ENCODE results near the gene ABAT. TPM values are rescaled to one million over a fixed set of nuclear protein-coding genes. Genes with fewer than 3 reads are reported as not detected.

Gene ABAT
- total RNA-seq, result 9.0 TPM
- polyA plus RNA-seq, result 12.3 TPM

DNA sequence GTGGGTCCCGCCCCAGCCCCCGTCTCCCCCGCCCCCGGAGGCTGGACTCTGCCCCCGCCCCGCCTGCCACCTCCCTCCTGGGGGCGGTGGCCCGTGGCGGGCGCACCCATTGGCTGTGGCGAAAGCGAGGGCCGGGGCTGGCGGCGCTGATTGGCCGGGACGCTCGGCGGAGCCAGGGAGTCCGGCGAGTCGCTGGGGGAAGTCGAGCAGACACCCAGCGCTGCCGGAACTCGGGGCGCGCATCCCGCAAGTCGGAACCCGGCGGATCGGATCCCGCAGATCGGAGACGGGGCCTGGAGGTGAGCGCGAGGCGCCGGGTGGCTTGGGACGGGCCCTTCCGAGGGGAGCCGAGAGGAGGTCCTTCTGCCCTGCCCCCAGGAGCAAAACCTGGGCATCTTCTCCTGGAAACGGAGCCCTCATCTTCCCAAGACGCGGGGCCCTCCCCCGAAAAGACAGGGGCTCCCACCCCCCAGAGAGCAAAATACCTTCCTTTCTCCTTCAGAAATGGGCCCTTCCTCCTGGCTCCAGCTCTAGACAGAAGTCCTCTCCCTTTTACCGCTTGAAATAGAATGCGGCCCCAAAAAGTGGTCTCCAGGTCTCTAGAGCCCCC, at the start of gene ABAT:
Gene ABAT, plus strand, starts transcription at position 205 of the 610 bp plus-strand sequence. CDS start 61,123 bp downstream, outside the sequence.
- H3K4me1 ChIP-seq (ENCODE audit: insufficient read depth), result no peaks in the 10 kb centered on the region
- H3K27ac ChIP-seq (ENCODE audit: low read depth), result no peak within 1 kb of the TSS
- no peaks in the 10 kb centered on the region for H3K36me3 ChIP-seq (ENCODE audit: insufficient read depth)
- peak within 1 kb of the TSS; percentile 58 for H3K4me3 ChIP-seq (ENCODE audit: low read depth, low read length)
- 3% methylated on average over 49 of the region's 49 CpGs for WGBS
- peak; percentile 45 for DNase-seq (ENCODE audit: extremely low spot score)

DNA sequence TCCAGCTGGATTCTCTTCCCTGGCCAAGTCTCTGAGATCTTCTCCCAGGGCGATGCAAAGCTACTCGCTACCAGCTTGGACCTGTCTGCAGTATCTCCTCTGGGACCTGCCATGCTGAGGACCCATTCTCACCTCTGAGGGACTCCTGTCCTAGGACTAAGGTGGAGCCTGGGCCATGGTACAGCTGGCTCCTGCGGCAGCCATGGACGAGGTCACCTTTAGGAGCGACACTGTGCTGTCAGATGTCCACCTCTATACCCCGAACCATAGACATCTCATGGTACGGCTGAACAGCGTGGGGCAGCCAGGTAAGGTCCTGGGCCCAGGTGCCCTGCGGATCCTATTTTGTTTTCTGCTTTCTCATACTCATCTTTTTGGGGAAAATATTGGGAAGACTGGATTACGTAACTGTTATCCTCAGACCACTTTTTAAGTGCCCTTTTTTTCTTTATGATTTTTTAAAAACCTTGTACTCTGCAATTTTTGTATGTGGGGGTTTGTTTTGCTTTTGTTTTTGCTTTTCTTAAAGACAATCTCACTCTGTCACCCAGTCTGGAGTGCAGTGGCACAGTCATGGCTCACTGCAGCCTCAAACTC, 48.8 kb upstream of the ABAT start:
- H3K36me3 ChIP-seq (ENCODE audit: insufficient read depth), result peaks cover 9% of the 10 kb centered on the region
- 94% methylated on average over 10 of the region's 10 CpGs for WGBS
- H3K4me1 ChIP-seq (ENCODE audit: insufficient read depth), result peaks cover 1% of the 10 kb centered on the region
- no peak overlapping the region for H3K4me3 ChIP-seq (ENCODE audit: low read depth, low read length)
- H3K27ac ChIP-seq (ENCODE audit: low read depth), result no peak overlapping the region
- no peak for DNase-seq (ENCODE audit: extremely low spot score)

DNA sequence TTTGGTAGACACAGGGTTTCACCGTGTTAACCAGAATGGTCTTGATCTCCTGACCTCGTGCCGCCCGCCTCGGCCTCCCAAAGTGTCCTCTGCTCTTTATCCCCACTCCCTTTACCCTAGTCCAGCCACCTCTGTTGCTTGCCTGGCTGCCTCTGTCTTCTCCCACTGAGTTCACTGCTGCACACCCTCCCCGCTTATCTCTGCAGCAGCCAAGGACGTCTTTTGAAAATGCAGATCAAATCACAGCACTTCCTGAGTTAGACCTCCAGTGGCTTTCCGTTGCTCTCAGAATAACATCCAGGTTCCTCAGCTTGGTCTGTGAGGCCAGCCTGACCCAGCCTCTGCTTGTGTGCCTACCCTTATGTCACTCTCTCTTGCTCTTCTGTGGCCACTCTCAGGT, 47.5 kb upstream of the ABAT start:
- no peak overlapping the region for H3K4me3 ChIP-seq (ENCODE audit: low read depth, low read length)
- WGBS, result 92% methylated on average over 8 of the region's 8 CpGs
- H3K36me3 ChIP-seq (ENCODE audit: insufficient read depth), result peaks cover 9% of the 10 kb centered on the region
- DNase-seq (ENCODE audit: extremely low spot score), result no peak
- H3K4me1 ChIP-seq (ENCODE audit: insufficient read depth), result peaks cover 1% of the 10 kb centered on the region
- H3K27ac ChIP-seq (ENCODE audit: low read depth), result no peak overlapping the region

DNA sequence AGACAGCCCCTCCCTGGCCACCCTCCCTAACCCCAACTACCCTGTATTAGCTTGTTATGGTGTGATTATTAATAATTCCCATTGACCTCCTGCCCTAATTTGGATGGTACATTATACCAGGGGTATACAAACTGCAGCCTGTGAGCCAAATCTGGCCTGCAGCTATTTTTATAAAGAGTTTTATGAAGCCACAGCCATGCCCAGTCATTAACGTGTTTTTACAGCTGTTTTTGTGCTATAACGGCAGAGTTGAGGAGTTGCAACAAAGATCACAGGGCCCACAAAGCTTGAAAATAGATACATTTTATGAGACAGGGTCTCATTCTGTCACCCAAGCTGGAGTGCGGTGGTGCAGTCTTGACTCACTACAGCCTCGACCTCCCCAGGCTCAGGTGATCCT, 47.0 kb upstream of the ABAT start:
- H3K27ac ChIP-seq (ENCODE audit: low read depth), result no peak overlapping the region
- H3K36me3 ChIP-seq (ENCODE audit: insufficient read depth), result peaks cover 9% of the 10 kb centered on the region
- H3K4me1 ChIP-seq (ENCODE audit: insufficient read depth), result no peaks in the 10 kb centered on the region
- no peak overlapping the region for H3K4me3 ChIP-seq (ENCODE audit: low read depth, low read length)
- DNase-seq (ENCODE audit: extremely low spot score), result no peak
- 72% methylated on average over 4 of the region's 4 CpGs for WGBS

DNA sequence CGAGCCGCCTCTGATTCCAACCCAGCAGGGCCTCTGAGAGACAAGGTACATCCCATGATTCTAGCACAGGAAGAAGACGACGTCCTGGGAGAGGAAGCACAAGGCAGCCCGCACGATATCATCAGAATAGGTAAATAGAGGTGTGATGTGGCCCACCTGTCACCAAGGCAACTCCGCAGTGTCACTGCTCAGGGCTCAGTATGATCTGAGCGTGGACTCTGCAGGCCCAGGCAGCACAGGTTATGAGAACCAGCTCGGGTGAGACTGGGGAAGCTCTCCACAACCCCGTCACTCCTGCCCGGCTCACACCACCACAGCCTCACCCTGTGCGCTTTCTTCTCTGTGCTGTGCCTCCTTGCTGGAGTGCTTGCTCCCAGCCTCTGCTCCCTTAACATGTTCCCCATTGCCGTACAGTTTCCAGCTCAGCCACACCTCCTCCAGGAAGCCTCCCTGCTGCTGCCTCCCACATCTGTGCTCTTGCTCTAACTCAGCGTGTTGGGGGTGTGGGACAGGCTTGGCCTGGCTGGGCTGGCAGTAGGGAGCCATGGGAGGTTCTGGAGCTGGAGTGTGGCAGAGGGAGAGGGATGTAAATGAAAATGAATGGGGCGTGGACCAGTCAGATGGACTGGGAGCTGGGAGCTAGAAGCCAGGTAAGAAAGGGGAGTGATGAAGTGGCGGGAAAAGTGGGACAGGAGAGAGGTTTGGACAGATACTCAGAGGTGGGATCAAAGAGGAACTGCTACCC, 45.3 kb upstream of the ABAT start:
- 92% methylated on average over 16 of the region's 16 CpGs for WGBS
- peaks cover 9% of the 10 kb centered on the region for H3K36me3 ChIP-seq (ENCODE audit: insufficient read depth)
- H3K4me1 ChIP-seq (ENCODE audit: insufficient read depth), result no peaks in the 10 kb centered on the region
- DNase-seq (ENCODE audit: extremely low spot score), result no peak
- H3K4me3 ChIP-seq (ENCODE audit: low read depth, low read length), result no peak overlapping the region
- no peak overlapping the region for H3K27ac ChIP-seq (ENCODE audit: low read depth)

DNA sequence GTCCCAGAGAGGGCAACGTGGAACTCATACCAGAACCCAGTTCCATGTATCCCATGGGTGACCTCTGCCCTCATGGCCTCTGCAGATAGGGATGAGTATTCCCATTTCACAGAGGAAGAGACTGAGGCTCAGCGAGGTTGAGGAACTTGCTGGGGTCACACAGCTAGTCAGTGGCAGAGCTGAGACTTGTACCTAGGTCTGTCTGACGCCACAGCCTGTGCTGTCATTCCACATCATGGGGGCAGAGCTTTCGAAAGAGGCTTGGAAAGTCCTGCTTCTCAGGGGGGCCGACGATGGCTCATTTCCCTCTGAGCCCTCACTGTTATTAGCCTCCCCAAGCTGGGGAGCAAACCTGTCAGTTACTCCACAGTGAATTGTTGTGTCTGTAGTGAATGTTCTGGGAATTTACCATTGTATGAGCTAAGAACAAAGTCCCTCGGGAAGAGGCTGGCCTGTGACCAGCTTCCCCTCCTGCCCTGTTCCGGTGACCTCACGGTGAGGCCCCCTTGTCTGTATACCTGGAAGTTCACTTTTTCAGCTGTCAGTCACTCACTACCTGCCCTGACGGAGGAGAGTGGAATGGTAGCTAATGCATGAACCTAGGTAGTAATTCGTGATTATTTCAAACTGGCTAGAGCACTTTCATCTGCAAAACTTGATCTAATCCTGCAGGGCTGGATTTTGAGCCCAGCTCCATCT, 44.0 kb upstream of the ABAT start:
- Histone ChIP-seq H3K27ac (ENCODE audit: low read depth) (no peak overlapping the region), H3K4me3 (ENCODE audit: low read depth, low read length) (no peak overlapping the region), H3K4me1 (ENCODE audit: insufficient read depth) (no peaks in the 10 kb centered on the region), H3K36me3 (ENCODE audit: insufficient read depth) (peaks cover 8% of the 10 kb centered on the region)
- WGBS, result 90% methylated on average over 11 of the region's 11 CpGs
- DNase-seq (ENCODE audit: extremely low spot score), result no peak

DNA sequence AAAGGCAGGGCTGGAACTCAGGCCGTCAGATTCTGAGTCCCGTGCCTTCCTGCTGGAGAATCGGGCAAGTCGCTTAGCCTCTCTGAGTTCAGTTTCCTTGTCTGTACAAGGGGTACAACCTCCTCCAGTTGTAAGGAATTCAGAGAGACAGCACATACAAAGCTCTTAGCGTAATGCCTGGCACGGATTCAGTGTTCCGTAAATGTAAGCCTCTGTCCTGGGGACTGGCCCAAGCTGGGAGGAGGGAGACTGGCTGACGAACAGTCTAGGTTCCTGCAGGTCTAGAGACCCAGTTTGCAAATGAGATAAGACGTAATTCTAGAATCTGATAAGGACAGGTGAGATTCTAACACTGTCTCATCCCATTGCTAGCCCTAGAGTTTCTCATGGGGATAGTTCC, 43.0 kb upstream of the ABAT start:
- no peak overlapping the region for H3K4me3 ChIP-seq (ENCODE audit: low read depth, low read length)
- DNase-seq (ENCODE audit: extremely low spot score), result no peak
- 77% methylated on average over 9 of the region's 9 CpGs for WGBS
- no peaks in the 10 kb centered on the region for H3K4me1 ChIP-seq (ENCODE audit: insufficient read depth)
- peaks cover 6% of the 10 kb centered on the region for H3K36me3 ChIP-seq (ENCODE audit: insufficient read depth)
- no peak overlapping the region for H3K27ac ChIP-seq (ENCODE audit: low read depth)

DNA sequence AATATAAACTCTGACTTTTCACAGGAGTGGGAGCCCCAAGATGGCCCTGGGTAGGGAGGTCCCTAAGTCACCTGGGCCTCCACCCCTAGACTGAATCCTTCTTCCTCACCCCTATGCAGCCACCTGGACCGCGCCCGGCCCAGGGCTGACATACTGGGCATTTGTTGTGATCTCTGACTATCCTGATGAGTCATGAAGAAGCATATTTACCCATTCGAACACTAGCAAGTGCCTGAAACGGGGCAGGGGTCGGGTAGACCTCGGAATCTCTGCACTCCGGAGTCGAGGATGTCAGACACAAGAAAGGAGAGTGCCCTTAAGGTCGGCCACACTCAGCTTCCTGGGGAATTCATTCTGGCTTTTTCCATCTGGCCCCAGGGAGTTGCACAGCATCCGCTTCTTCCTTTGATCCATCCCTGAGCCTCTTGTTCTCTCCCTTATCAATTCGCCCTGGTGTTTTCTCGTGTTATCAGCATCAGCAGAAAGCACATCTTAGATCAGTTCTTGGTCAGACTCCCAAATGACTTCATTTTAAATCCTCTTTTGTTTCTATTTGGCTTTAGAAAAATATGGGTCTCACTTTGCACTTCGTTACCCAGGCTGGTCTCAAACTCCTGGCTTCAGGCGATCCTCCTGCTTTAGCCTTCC, 42.5 kb upstream of the ABAT start:
- no peak for DNase-seq (ENCODE audit: extremely low spot score)
- WGBS, result 68% methylated on average over 15 of the region's 15 CpGs
- no peak overlapping the region for H3K27ac ChIP-seq (ENCODE audit: low read depth)
- no peaks in the 10 kb centered on the region for H3K4me1 ChIP-seq (ENCODE audit: insufficient read depth)
- no peak overlapping the region for H3K4me3 ChIP-seq (ENCODE audit: low read depth, low read length)
- peaks cover 3% of the 10 kb centered on the region for H3K36me3 ChIP-seq (ENCODE audit: insufficient read depth)

DNA sequence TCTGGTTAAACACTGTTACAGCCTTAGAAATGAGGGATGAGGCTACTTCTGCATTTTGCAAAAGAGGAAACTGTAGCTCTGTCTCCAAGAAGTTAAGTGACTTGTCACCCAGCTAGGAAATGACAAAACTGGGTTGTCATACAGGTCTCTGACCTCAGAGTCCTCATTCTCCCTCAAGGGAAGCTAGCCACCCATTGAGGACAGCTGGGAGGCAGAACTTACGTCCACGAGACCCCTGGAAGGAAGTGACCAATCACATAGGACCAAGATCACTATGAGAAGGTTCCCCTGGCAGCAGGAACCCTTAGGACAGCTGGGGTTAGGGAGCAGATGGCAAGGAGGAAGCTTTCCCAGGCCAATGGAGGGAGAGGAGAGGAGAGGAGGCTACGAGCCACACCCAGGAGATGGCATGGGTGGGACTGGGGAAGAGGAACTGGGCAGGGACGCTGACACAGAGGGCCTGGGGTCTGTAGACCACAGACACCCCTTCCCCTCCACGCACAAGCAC, 41.7 kb upstream of the ABAT start:
- H3K36me3 ChIP-seq (ENCODE audit: insufficient read depth), result peaks cover 4% of the 10 kb centered on the region
- no peaks in the 10 kb centered on the region for H3K4me1 ChIP-seq (ENCODE audit: insufficient read depth)
- 83% methylated on average over 5 of the region's 5 CpGs for WGBS
- H3K27ac ChIP-seq (ENCODE audit: low read depth), result no peak overlapping the region
- no peak overlapping the region for H3K4me3 ChIP-seq (ENCODE audit: low read depth, low read length)
- DNase-seq (ENCODE audit: extremely low spot score), result no peak

DNA sequence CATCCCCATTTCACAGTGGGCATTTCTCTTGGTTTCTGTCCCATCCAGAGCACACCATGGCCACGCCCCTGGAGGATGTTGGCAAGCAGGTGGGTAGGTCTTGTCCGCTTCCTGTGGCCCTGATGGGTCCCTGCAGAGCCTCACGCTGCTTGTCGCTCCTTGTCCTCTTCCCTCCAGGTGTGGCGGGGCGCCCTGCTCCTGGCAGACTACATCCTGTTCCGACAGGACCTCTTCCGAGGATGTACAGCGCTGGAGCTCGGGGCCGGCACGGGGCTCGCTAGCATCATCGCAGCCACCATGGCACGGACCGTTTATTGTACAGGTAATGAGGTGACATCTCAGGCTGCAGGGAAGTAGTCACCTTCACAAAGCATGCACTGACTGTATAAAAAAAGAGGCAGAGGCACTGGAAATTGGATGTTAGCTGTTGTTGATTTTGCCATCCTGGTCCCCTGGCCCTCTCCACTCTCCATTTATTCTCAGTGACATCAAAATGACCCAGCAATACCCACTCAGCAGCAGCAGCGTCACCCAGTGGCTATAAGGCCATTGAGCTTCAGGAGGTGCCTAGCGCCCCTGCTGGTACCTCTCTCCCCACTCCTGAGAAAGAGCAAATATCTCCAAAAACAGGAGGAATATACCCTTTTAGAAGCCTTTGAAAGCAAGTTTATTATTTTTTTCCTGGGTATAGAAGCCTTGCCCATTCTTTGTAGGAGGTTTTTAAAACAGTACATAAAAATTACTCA, 39.3 kb upstream of the ABAT start:
- 82% methylated on average over 18 of the region's 18 CpGs for WGBS
- Histone ChIP-seq H3K36me3 (ENCODE audit: insufficient read depth) (peaks cover 4% of the 10 kb centered on the region), H3K27ac (ENCODE audit: low read depth) (no peak overlapping the region), H3K4me3 (ENCODE audit: low read depth, low read length) (no peak overlapping the region), H3K4me1 (ENCODE audit: insufficient read depth) (no peaks in the 10 kb centered on the region)
- no peak for DNase-seq (ENCODE audit: extremely low spot score)

DNA sequence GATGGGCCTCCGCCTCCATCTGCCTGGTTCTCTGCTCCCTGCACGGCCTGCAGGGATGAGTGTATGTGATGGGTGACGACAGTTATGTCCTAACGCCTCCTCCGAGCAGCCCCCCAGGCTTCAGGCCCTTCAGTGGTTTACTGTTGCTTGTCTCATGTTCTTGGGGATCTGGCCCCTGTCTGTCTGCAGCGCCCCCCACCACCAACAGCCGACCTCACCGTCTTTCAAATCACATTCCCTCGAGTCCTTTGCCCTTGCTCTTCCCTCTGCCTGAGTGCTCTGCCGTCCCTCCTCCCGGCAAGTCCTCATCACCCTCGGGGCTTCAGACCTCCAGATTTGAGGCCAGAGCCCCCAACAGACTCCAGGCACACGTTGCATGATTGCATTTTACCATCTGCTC, 34.7 kb upstream of the ABAT start:
- Histone ChIP-seq H3K27ac (ENCODE audit: low read depth) (no peak overlapping the region), H3K4me3 (ENCODE audit: low read depth, low read length) (no peak overlapping the region), H3K4me1 (ENCODE audit: insufficient read depth) (no peaks in the 10 kb centered on the region), H3K36me3 (ENCODE audit: insufficient read depth) (peaks cover 7% of the 10 kb centered on the region)
- 75% methylated on average over 13 of the region's 13 CpGs for WGBS
- no peak for DNase-seq (ENCODE audit: extremely low spot score)

DNA sequence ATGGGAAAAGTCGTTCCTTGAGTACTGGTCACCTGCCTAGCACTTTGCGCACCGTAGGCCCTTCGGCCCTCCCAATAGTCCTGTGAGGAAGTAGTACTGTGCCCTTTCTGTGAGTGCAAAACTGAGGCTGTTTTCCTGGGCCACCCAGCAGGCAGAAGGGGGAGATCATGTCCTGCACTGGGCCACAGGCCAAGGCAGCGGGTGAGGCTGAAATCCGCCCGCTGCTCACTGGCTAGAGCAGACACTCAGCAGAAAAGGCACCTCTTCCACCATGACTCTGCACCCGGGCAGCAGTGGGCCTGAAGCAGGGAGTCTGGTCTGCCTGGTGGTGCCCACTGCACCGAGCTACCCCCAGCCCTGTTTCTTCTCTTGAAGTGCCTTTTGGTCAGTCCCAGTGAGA, 32.7 kb upstream of the ABAT start:
- peaks cover 7% of the 10 kb centered on the region for H3K36me3 ChIP-seq (ENCODE audit: insufficient read depth)

DNA sequence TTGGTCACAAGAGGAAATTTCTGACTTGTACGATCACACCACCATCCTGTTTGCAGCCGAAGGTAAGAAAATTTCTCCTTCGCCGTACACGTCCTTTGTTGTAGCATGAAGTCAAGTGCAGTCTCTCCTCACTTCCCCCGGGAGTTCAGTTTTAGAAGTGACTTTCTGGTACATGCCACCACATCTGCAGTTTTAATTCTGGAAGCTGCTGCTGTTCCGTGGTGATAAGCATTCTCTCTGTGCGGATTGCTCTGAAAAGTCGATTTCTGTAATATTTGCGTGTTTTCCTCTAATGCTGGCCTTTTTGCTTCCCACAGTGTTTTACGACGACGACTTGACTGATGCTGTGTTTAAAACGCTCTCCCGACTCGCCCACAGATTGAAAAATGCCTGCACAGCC, 32.3 kb upstream of the ABAT start:
- no peak overlapping the region for H3K4me3 ChIP-seq (ENCODE audit: low read depth, low read length)
- H3K4me1 ChIP-seq (ENCODE audit: insufficient read depth), result no peaks in the 10 kb centered on the region
- 88% methylated on average over 16 of the region's 16 CpGs for whole genome bisulfite sequencing
- H3K36me3 ChIP-seq (ENCODE audit: insufficient read depth), result peaks cover 7% of the 10 kb centered on the region
- DNase-seq (ENCODE audit: extremely low spot score), result no peak
- H3K27ac ChIP-seq (ENCODE audit: low read depth), result no peak overlapping the region

More for the DNA sequence above, 32.7 kb upstream of the ABAT start:
- DNase-seq (ENCODE audit: extremely low spot score), result no peak
- 70% methylated on average over 9 of the region's 9 CpGs for WGBS
- Histone ChIP-seq H3K4me1 (ENCODE audit: insufficient read depth) (no peaks in the 10 kb centered on the region), H3K4me3 (ENCODE audit: low read depth, low read length) (no peak overlapping the region), H3K27ac (ENCODE audit: low read depth) (no peak overlapping the region)
